Prostate gland (tissue), 2 donors: ENCODE measurements around the gene ARCN1. TPM values are rescaled to one million over a fixed set of nuclear protein-coding genes. Genes with fewer than 3 reads are reported as not detected.

Experiments
- DNase-seq: peaks from one replicate; pipeline ENCODE4 v3.0.0-alpha.2; 2019; ENCODE audit warnings: low spot score
- H3K27ac ChIP-seq, 2 donors: fragments of 200-600 bp; sonication (generic); 2 replicates each; pipeline ENCODE4 v1.5.1; 2017 to 2019
- H3K27me3 ChIP-seq: fragments of 200-600 bp; sonication (generic); replicated peaks from 2 replicates; pipeline ENCODE4 v1.5.1; 2019; ENCODE audit not compliant: insufficient read depth
- H3K36me3 ChIP-seq, 2 donors: fragments of 200-600 bp; sonication (generic); 1 replicate in 1 of 2; 2 replicates in 1 of 2; pipeline versions ENCODE4 v1.5.1 to v1.8.1; 2017 to 2019
- H3K4me1 ChIP-seq: fragments of 200-600 bp; sonication (generic); replicated peaks from 2 replicates; pipeline ENCODE4 v1.5.1; 2019
- H3K4me3 ChIP-seq, 2 donors: fragments of 200-600 bp; sonication (generic); 2 replicates each; pipeline ENCODE4 v1.5.1; 2017 to 2019
- H3K9me3 ChIP-seq: fragments of 200-600 bp; sonication (generic); 2 replicates; pipeline ENCODE4 v1.5.1; 2017
- POLR2A ChIP-seq: fragments of 450-650 bp; IDR thresholded peaks from one replicate; pipeline ENCODE4 v1.6.1; 2016; ENCODE audit warnings: antibody characterized with exemption, mild to moderate bottlenecking
- POLR2AphosphoS5 ChIP-seq: sonication (generic); formaldehyde crosslinking; IDR thresholded peaks from one replicate; pipeline ENCODE4 v1.6.1; 2017; ENCODE audit warnings: antibody characterized with exemption
- WGBS: methylation state at CpG from one replicate; pipeline ENCODE4 v1.1.5; 2018; 5-methylcytosine and 5-hydroxymethylcytosine counted together
- intact Hi-C: fragments of 100-400 bp; cut with DNase I; formaldehyde crosslinking; loops from one replicate; pipeline ENCODE4 v1.14.2; 2022
- total RNA-seq, 2 donors: library from RNA; depleted of rRNA; stranded (reverse); fragments of >200 nt; gene quantifications; one replicate each; pipeline ENCODE4 v1.1.0, GENCODE V29; 2016
- TF ChIP-seq, protein P1 (sequence below), 4 experiments: fragments of 200-600 bp in 2 of 4; fragments of 450-650 bp in 2 of 4; sonication (generic) in 2 of 4; IDR thresholded peaks; 1 replicate in 3 of 4; 2 replicates in 1 of 4; pipeline ENCODE4 v1.5.1; 2016 to 2019; ENCODE audit warnings: antibody characterized with exemption in 4 of 4, mild to moderate bottlenecking in 2 of 4, moderate library complexity in 2 of 4

Gene ARCN1
- total RNA-seq, 2 donors from 2014 or later, result 108 to 132 TPM

DNA sequence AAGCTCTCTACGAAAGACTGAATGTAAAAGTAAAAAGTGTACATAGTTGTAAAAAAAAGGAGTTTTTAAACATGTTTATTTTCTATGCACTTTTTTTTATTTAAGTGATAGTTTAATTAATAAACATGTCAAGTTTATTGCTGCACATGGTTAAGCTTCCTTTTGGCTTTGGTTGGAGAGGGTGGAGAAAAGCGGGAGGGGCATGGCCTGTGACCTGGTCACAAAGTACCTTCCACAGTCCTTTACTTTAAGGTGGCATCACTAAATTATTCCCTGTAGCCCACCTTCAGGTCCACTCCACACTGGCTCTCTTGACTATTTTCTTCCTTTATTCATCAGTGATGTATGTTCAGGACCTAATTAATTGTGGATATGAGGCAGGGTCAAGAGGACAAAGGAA, 45.5 kb upstream of the ARCN1 start:
- H3K36me3 ChIP-seq, result no peaks in the 10 kb centered on the region
- H3K27me3 ChIP-seq, result no peaks in the 10 kb centered on the region
- no peaks in the 10 kb centered on the region for H3K9me3 ChIP-seq
- TF ChIP-seq, protein P1, sequence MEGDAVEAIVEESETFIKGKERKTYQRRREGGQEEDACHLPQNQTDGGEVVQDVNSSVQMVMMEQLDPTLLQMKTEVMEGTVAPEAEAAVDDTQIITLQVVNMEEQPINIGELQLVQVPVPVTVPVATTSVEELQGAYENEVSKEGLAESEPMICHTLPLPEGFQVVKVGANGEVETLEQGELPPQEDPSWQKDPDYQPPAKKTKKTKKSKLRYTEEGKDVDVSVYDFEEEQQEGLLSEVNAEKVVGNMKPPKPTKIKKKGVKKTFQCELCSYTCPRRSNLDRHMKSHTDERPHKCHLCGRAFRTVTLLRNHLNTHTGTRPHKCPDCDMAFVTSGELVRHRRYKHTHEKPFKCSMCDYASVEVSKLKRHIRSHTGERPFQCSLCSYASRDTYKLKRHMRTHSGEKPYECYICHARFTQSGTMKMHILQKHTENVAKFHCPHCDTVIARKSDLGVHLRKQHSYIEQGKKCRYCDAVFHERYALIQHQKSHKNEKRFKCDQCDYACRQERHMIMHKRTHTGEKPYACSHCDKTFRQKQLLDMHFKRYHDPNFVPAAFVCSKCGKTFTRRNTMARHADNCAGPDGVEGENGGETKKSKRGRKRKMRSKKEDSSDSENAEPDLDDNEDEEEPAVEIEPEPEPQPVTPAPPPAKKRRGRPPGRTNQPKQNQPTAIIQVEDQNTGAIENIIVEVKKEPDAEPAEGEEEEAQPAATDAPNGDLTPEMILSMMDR (IDR thresholded peaks at IDR 0.05), result no peak
- TF ChIP-seq POLR2AphosphoS5 (no peak), POLR2A (no peak)
- peaks cover 10% of the 10 kb centered on the region for H3K4me1 ChIP-seq
- H3K4me3 ChIP-seq, result no peak overlapping the region
- DNase-seq, result no peak
- intact Hi-C loops, result no loop called here
- no peak overlapping the region for H3K27ac ChIP-seq
- 69% methylated on average over 2 of the region's 2 CpGs for WGBS

DNA sequence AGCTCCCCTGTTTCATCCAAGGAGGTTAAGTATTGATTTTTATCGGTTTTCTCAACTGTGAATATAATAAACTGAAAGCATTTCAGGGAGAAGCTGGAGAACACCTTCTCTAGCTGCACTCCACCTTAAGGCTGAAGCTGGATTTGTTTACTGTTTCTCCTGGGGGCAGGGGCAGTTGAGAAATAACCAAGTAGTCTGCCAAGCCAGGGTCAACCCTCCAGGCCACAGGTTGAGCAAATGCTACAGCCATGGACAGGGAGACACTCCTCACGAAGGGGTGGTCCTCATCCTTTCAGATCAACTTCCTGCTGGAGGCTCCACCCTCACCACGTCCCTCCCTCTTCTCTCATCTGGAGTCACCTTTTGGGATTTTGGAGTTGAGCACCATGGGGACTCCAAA, 45.1 kb upstream of the ARCN1 start, which contains the start of gene TTC36:
Gene TTC36, plus strand, starts transcription at position 366 of the 400 bp plus-strand sequence. Its CDS starts 21 bp downstream, at position 387.
- Histone ChIP-seq H3K4me3 (no peak within 1 kb of the TSS), H3K27ac (no peak within 1 kb of the TSS), H3K9me3 (no peaks in the 10 kb centered on the region), H3K4me1 (peaks cover 10% of the 10 kb centered on the region), H3K36me3 (no peaks in the 10 kb centered on the region), H3K27me3 (no peaks in the 10 kb centered on the region)
- TF ChIP-seq POLR2AphosphoS5 (no peak), POLR2A (no peak)
- TF ChIP-seq, protein P1 (IDR thresholded peaks at IDR 0.05), result no peak
- 60% methylated on average over 3 of the region's 3 CpGs for WGBS
- intact Hi-C loops, result no loop called here
- no peak for DNase-seq

DNA sequence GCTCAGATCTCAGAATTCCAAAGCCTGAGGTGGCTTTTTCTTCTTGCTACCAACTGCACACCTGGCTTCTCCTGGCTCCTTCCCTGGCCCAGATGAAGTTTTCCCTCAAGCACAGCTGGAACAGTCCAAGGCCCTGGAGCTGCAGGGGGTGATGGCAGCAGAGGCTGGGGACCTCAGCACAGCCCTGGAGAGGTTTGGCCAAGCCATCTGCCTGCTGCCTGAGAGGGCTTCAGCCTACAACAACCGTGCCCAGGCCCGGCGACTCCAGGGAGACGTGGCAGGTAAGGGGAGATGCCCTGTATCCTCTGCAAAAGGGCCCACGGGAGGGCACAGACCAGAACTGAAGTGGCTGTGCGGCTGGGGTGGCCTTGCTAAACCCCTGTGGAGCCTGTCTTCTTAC, 43.7 kb upstream of the ARCN1 start:
- TF ChIP-seq, protein P1 (IDR thresholded peaks at IDR 0.05), result no peak
- TF ChIP-seq POLR2AphosphoS5 (no peak), POLR2A (no peak)
- Histone ChIP-seq H3K4me1 (peaks cover 10% of the 10 kb centered on the region), H3K36me3 (no peaks in the 10 kb centered on the region), H3K4me3 (no peak overlapping the region), H3K27me3 (no peaks in the 10 kb centered on the region), H3K9me3 (no peaks in the 10 kb centered on the region), H3K27ac (no peak overlapping the region)
- 89% methylated on average over 6 of the region's 6 CpGs for WGBS
- intact Hi-C loops, result no loop called here
- no peak for DNase-seq

DNA sequence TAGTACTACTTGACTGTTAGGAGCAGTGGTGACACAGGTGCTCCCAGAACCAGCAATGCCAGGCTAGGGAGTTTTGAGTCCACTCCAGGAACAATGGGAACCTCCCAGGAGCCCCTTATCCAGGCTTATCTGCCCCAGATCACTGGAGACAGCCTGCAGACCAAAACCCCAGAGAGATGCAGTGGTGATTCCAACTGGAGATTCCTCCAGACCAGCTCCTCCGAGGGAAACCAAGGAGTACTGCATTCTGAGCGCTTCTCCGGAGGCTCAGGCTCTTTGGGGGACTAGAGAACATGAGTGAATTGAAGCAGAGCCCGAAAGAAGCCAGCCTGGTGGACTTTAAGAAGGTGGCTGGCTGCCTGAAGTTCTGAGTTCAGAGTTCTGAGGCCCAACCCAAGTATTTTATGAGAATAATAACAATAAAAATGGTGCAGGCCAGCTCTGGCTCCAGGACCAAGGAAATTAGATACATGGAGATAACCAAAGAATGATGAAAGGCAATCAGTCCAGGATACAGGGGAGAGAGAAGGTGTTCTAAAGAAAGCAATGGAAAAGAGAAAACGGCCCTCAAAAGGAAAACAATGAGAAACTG, 42.5 kb upstream of the ARCN1 start:
- intact Hi-C loops, result loop anchor here (5.0 kb wide), 1 partner anchor 38 kb away; the partner anchor contains the start of gene IFT46
- WGBS, result 51% methylated on average over 5 of the region's 5 CpGs

More for the DNA sequence above, 42.5 kb upstream of the ARCN1 start:
- H3K27me3 ChIP-seq, result no peaks in the 10 kb centered on the region
- peak overlapping the region in 1 of 2 donors; percentile 62 for H3K4me3 ChIP-seq
- H3K27ac ChIP-seq, result peak overlapping the region in 1 of 2 donors; percentile 70
- no peak for DNase-seq
- peaks cover 10% of the 10 kb centered on the region for H3K4me1 ChIP-seq
- TF ChIP-seq POLR2A, result no peak
- no peak for TF ChIP-seq POLR2AphosphoS5
- TF ChIP-seq, protein P1 (IDR thresholded peaks at IDR 0.05), result no peak
- H3K9me3 ChIP-seq, result no peaks in the 10 kb centered on the region
- no peaks in the 10 kb centered on the region for H3K36me3 ChIP-seq
